ENCODE measurements around the gene VWA5B2.

Gene VWA5B2

DNA sequence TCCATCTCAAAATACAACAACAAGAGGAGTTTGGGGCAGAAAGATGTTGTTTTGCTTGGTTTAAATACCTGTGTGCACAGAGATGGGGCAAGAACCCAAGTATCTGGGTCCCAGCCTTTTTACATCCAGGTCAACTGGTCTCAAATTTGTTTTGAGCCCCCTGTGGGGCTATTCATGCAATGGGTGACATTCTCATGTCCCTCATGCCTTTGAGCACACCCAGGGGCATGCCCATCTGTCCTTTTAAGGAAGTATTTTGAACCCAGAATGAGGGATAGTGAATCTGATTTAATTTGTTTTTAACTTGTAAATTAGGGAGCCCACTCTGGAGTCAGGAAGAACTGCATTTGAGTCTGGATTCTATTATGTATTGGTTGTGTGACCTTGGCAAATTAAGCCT lies 28.6 kb upstream of the VWA5B2 start:
- TF ChIP-seq GATA3 (IDR thresholded peaks at IDR 0.05; ENCODE audit: low read depth, low read length) (no peak), GATA2 (IDR thresholded peaks at IDR 0.05; ENCODE audit: low read depth, low read length) (no peak)

DNA sequence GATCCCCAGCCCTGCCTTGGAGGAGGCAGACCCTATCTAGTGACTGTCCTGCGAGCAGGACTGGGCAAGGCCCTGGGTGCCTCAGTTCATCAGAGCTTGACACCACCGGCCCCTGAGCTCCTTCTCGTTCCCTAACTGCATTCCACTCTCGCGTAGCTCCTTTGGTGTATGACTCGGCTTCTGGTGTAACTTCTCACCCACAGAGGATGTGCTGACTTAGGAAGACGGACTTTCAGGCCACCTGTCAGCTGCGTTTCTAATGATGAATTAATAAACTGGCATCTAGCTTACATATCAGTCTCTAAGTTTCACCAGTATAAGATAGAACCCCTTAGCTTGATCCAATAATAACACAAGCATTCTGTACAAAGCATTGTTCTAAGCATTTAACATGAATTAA lies 25.9 kb upstream of the VWA5B2 start:
- no peak for TF ChIP-seq GATA3 (IDR thresholded peaks at IDR 0.05; ENCODE audit: low read depth, low read length)

- TF ChIP-seq GATA3 (IDR thresholded peaks at IDR 0.05; ENCODE audit: low read depth, low read length), result no peak
- TF ChIP-seq GATA2 (IDR thresholded peaks at IDR 0.05; ENCODE audit: low read depth, low read length), result no peak
These were observed 20.1 kb upstream of the VWA5B2 start for GRCh38 chr3:184209146-184209923.

- TF ChIP-seq GATA2 (IDR thresholded peaks at IDR 0.05; ENCODE audit: low read depth, low read length) (peak; percentile 99), GATA3 (IDR thresholded peaks at IDR 0.05; ENCODE audit: low read depth, low read length) (peak; percentile 100)
These were observed 18.1 kb upstream of the VWA5B2 start for GRCh38 chr3:184211297-184211696.

- no peak for TF ChIP-seq GATA2 (IDR thresholded peaks at IDR 0.05; ENCODE audit: low read depth, low read length)
- TF ChIP-seq GATA3 (IDR thresholded peaks at IDR 0.05; ENCODE audit: low read depth, low read length), result 0 out of 2 replicates have a peak, but pooled peaks have one; percentile 7
These were observed 17.7 kb upstream of the VWA5B2 start for GRCh38 chr3:184211718-184212117.

DNA sequence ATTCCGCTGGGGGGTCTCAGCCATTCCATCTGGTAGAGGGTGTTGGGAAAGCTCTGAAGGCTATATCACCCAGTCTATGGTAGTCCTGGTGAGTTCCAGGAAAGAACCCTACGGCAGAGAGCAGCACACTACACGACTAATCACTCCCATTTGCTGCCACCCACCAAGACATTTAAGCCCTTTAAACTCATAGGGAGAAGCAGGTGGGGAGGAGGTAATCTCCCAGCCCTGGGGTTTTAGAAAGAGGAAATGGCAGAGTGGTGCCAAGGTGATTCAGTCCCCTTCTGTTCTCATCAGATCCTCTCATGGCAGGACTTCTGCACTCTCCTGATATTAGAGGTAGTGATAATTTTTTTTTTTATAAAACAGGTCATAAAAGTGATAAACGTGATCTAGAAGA lies 10.6 kb upstream of the VWA5B2 start:
- TF ChIP-seq GATA2 (IDR thresholded peaks at IDR 0.05; ENCODE audit: low read depth, low read length) (no peak), GATA3 (IDR thresholded peaks at IDR 0.05; ENCODE audit: low read depth, low read length) (no peak)

DNA sequence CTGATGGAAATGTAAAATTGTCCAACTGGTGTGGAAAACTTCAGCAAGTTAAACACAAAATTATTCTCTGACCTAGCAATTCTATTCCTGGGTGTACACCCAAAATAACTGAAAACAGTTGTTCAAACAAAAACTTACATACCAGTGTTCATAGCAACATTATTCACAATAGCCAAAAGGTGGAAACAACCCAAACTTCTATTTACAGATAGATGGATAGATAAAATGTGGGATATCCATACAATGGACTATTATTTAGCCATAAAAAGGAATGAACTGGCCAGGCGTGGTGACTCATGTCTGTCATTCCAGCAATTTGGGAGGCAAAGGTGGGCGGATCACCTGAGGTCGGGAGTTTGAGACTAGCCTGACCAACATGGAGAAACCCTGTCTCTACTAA lies 6.9 kb upstream of the VWA5B2 start:
- TF ChIP-seq GATA2 (IDR thresholded peaks at IDR 0.05; ENCODE audit: low read depth, low read length), result no peak
- TF ChIP-seq GATA3 (IDR thresholded peaks at IDR 0.05; ENCODE audit: low read depth, low read length), result no peak

DNA sequence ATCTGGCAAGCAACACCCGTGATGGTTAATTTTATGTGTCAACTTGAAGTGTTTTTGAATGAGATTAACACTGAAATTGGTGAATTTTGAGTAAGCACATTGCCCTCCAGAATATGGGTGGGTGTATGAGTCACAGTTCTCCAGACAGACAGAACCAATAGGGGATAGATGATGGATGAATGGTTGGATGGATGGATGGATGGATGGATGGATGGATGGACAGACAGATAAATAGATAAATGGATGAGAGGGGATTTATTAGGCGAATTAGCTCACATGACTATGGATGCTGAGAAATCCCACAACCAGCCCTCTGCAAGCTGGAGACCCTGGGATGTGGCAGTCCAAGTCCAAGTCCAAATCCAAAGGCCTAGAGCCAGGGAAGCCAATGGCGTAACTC lies 5.4 kb upstream of the VWA5B2 start:
- TF ChIP-seq GATA3 (IDR thresholded peaks at IDR 0.05; ENCODE audit: low read depth, low read length) (no peak), GATA2 (IDR thresholded peaks at IDR 0.05; ENCODE audit: low read depth, low read length) (no peak)

- TF ChIP-seq GATA3 (IDR thresholded peaks at IDR 0.05; ENCODE audit: low read depth, low read length) (no peak), GATA2 (IDR thresholded peaks at IDR 0.05; ENCODE audit: low read depth, low read length) (no peak)
These were observed 1.9 kb upstream of the VWA5B2 start for GRCh38 chr3:184227481-184227935.

GRCh38 chr3:184228376-184229137 lies 828 bp upstream of the VWA5B2 start:
- no peak for TF ChIP-seq GATA3 (IDR thresholded peaks at IDR 0.05; ENCODE audit: low read depth, low read length)
- TF ChIP-seq GATA2 (IDR thresholded peaks at IDR 0.05; ENCODE audit: low read depth, low read length), result no peak

DNA sequence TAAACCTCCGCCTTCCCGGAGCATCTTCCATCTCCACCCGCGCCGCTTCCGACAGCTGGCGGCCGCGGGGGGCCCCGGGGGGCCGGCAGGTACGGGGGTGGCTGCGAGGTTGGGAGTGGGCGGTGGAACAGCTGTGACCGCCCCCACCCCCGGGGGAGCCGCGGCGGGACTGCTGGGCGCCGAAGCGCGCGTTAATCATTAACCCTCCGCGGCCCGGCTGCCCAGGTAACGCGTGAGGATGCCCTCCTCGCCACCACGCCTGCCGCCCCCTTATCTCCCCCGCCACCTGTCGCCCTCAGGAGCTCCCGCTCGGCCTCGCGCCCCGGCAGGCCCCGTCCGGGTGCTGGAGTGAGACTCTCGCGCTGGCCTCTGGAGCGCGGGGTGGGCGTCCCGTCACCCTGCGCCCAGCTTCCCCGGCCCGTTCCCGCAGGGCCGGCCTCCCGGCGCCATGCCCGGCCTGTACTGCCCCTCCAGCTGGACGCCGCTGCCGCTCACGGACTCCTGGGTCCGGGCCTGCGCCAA lies 757 bp downstream of the VWA5B2 start:
- TF ChIP-seq GATA2 (IDR thresholded peaks at IDR 0.05; ENCODE audit: low read depth, low read length), result no peak
- TF ChIP-seq GATA3 (IDR thresholded peaks at IDR 0.05; ENCODE audit: low read depth, low read length), result no peak

DNA sequence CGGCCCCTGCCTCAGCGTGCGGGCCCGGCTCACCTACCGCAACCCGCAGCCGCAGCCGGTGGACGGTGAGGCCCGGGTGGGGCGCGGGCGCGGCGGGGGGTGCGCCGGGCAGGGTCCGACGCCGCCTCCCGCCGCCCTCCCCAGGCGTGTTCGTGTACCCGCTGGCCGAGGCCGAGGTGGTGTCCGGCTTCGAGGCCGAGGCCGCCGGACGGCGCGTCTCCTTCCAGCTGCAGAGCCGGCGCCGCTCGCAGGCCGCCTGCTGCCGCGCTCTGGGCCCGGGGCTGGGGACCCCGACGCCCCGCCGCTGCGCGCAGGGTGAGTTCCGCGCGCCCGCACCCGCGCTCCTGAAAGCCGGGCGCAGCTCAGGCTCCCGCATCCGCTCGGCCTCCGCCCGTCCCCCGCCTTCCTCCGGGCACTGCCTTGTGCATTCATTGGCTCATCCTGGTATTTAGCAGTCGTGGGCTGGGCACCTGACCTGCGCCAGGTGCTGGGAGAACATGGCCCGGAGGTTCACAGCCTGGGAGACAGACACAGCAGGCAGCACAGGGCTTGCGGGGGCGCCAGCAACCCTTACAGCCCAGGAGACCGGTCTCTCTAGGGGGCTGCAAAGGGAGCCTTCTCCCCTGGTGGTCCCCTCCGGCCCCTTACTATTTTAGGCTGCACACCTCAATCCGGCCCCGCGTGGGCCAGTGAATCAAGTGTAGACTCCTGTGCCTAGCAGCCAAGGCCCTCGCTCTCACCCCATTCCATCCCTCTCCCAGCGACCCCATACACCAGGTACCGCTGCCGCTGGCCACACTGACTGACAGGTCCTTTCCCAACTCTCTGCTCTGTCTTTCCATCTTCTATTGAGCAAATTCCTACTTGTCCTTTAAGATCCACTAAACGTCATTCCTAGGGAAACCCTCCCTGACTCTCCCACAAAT lies 1.5 kb downstream of the VWA5B2 start:
- TF ChIP-seq GATA2 (IDR thresholded peaks at IDR 0.05; ENCODE audit: low read depth, low read length) (no peak), GATA3 (IDR thresholded peaks at IDR 0.05; ENCODE audit: low read depth, low read length) (no peak)

GRCh38 chr3:184231671-184232070 lies 2.3 kb downstream of the VWA5B2 start:
- no peak for TF ChIP-seq GATA2 (IDR thresholded peaks at IDR 0.05; ENCODE audit: low read depth, low read length)
- no peak for TF ChIP-seq GATA3 (IDR thresholded peaks at IDR 0.05; ENCODE audit: low read depth, low read length)
